Astrocyte (in vitro differentiated cells and primary cell): ENCODE results near the gene ANKRD42.

Experiments
- CTCF ChIP-seq: IDR thresholded peaks from 2 replicates; pipeline ENCODE4 v1.5.1; 2011; ENCODE audit warnings: low read depth, mild to moderate bottlenecking, inconsistent platforms, low read length, moderate library complexity; ENCODE audit not compliant: insufficient read depth
- EZH2 ChIP-seq: IDR thresholded peaks from 2 replicates; pipeline ENCODE4 v1.6.1; 2012; ENCODE audit warnings: mild to moderate bottlenecking, low read length, inconsistent platforms; ENCODE audit not compliant: insufficient read depth

- no peak for TF ChIP-seq CTCF
- TF ChIP-seq EZH2: no peak
These were observed 21.0 kb upstream of the ANKRD42 start for GRCh38 chr11:83172551-83172950.
